Omental fat pad (tissue), 4 donors: Measurements from ENCODE around the gene LRP1. TPM values are rescaled to one million over a fixed set of nuclear protein-coding genes. Genes with fewer than 3 reads are reported as not detected.

Source experiments
- ATAC-seq: fragments of 150-250 bp; one replicate; pipeline ENCODE4 v1.9.1; 2016; ENCODE audit warnings: mild to moderate bottlenecking, moderate library complexity; ENCODE audit not compliant: low FRiP score
- DNase-seq: peaks from one replicate; pipeline ENCODE4 v3.0.0-alpha.2; 2019; ENCODE audit warnings: low spot score
- total RNA-seq, 4 donors: library from RNA; depleted of rRNA; stranded (reverse); fragments of >200 nt; gene quantifications; one replicate each; pipeline ENCODE4 v1.1.0, GENCODE V29; 2016
- TF ChIP-seq, protein P1 (sequence below), 3 donors: fragments of 450-650 bp; IDR thresholded peaks; one replicate each; pipeline ENCODE4 v1.5.1; 2016 to 2017; ENCODE audit warnings: antibody characterized with exemption in 3 of 3, mild to moderate bottlenecking in 3 of 3, moderate library complexity in 2 of 3

LRP1 gene
- total RNA-seq, 4 donors from 2014 or later, result 312 to 592 (median 571) TPM

DNA sequence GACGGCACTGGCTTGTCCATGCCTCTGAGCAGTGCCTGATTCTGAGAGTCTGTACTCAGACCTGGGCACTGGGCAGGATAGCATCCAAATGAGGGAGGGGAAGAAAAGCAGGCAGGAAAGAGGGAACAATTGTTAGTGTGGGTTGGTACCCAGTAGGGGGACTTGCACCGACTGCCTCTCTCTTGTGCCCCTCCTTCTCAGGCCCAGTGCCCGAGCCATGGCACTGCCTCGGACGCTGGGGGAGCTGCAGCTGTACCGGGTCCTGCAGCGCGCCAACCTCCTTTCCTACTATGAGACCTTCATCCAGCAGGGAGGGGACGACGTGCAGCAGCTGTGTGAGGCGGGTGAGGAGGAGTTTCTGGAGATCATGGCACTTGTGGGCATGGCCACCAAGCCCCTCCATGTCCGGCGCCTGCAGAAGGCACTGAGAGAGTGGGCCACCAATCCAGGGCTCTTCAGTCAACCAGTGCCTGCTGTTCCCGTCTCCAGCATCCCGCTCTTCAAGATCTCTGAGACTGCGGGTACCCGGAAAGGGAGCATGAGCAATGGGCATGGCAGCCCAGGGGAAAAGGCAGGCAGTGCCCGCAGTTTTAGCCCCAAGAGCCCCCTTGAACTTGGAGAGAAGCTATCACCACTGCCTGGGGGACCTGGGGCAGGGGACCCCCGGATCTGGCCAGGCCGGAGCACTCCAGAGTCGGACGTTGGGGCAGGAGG lies 37.2 kb upstream of the LRP1 start:
- DNase-seq (no peak), ATAC-seq (no peak)
- TF ChIP-seq, protein P1, sequence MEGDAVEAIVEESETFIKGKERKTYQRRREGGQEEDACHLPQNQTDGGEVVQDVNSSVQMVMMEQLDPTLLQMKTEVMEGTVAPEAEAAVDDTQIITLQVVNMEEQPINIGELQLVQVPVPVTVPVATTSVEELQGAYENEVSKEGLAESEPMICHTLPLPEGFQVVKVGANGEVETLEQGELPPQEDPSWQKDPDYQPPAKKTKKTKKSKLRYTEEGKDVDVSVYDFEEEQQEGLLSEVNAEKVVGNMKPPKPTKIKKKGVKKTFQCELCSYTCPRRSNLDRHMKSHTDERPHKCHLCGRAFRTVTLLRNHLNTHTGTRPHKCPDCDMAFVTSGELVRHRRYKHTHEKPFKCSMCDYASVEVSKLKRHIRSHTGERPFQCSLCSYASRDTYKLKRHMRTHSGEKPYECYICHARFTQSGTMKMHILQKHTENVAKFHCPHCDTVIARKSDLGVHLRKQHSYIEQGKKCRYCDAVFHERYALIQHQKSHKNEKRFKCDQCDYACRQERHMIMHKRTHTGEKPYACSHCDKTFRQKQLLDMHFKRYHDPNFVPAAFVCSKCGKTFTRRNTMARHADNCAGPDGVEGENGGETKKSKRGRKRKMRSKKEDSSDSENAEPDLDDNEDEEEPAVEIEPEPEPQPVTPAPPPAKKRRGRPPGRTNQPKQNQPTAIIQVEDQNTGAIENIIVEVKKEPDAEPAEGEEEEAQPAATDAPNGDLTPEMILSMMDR (IDR thresholded peaks at IDR 0.05), result no peak

DNA sequence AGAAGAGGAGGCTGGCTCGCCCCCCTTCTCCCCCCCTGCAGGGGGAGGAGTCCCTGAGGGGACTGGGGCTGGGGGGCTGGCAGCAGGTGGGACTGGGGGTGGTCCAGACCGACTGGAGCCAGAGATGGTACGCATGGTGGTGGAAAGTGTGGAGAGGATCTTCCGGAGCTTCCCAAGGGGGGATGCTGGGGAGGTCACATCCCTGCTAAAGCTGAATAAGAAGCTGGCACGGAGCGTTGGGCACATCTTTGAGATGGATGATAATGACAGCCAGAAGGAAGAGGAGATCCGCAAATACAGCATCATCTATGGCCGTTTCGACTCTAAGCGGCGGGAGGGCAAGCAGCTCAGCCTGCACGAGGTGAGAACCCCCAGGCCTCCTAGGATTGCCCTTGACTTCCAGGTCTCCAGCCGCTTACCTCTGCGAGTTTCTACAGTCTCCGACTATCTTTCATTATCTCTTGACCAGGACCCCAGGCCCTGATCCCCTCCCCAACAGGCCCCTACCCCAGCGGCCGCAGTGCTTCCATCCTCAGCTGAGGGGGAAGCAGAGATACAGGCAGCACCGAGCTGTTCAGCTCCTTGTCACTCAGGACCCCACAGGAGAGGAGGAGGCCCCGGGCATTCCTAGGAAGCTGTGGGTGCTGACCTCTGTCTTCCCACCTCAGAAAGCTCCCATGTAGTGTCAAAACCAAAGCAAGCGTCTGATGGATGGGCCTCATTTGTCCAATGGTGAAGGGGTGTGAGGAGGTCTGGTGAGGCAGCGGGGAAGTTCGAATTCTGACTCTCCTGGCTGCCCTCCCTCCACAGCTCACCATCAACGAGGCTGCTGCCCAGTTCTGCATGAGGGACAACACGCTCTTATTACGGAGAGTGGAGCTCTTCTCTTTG lies 36.4 kb upstream of the LRP1 start:
- DNase-seq, result no peak
- ATAC-seq, result no peak
- TF ChIP-seq, protein P1 (IDR thresholded peaks at IDR 0.05), result no peak

DNA sequence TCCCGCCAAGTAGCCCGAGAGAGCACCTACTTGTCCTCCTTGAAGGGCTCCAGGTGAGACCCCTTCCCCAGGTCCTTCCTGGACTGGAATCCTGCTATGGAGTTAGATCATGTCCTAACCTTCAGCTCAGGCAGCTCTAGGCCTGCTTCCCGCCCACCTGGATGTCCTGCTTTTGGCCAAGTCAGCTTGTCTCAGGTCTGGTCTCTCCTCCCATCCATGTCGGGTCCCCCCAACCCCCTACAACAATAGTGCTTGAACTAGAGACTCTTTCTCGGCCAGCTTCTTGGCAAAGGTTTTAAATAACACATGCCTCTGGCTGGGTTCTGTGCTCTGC lies 35.8 kb upstream of the LRP1 start:
- TF ChIP-seq, protein P1 (IDR thresholded peaks at IDR 0.05), result no peak
- ATAC-seq (no peak), DNase-seq (no peak)

DNA sequence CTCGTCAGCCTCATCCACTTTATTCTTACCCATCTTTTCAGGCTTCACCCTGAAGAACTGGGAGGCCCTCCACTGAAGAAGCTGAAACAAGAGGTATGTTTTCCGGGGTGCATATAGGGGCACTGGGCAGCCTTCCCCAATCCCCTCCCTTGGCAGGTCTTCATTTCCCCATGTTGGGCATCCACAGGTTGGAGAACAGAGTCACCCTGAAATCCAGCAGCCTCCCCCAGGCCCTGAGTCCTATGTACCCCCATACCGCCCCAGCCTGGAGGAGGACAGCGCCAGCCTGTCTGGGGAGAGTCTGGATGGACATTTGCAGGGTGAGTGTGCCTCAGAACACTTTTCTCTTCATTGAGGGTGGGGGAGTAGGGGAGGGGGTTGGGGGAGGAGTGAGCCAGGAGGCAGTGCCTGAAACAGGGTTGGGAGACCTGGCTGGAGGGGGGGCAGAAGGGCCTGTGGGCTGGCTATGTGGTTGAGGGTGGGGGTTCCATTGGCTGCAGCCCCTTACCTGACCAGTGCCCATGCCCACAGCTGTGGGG lies 35.3 kb upstream of the LRP1 start:
- ATAC-seq (no peak), DNase-seq (no peak)
- TF ChIP-seq, protein P1 (IDR thresholded peaks at IDR 0.05), result no peak

DNA sequence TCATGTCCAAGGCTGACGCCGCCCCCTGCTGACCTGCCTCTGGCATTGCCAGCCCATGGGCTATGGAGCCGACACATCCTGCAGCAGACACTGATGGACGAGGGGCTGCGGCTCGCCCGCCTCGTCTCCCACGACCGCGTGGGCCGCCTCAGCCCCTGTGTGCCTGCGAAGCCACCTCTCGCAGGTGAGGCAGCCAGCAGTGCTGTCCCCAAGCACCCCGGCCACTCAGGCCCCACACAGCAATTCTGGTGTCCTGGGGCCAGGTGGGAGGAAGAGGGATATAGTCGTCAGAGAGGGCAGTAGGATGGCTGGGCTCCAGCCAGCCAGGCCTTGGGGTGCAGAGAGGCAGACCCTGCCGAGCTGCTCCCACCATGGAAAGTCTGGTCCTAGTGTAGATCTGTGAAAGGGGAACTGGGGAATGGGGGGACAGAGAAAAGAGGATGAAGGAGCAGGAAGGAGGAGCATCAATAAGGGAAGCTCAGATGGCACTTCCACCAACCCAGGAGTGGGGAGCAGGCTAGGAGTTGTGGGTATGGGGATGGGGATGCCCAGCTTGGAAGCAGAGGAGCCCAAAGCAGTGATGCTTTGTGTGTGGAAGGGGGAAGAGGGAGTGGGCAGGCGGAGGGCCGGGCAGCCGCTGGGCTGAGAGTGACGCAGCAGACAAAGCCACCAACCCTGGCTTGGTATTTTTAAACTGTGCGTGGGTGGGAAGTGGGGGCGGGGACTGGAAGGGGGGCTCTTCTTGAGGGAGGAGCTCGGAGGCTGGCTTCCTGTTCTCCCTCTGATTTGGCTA lies 34.7 kb upstream of the LRP1 start:
- TF ChIP-seq, protein P1 (IDR thresholded peaks at IDR 0.05), result no peak
- no peak for DNase-seq

DNA sequence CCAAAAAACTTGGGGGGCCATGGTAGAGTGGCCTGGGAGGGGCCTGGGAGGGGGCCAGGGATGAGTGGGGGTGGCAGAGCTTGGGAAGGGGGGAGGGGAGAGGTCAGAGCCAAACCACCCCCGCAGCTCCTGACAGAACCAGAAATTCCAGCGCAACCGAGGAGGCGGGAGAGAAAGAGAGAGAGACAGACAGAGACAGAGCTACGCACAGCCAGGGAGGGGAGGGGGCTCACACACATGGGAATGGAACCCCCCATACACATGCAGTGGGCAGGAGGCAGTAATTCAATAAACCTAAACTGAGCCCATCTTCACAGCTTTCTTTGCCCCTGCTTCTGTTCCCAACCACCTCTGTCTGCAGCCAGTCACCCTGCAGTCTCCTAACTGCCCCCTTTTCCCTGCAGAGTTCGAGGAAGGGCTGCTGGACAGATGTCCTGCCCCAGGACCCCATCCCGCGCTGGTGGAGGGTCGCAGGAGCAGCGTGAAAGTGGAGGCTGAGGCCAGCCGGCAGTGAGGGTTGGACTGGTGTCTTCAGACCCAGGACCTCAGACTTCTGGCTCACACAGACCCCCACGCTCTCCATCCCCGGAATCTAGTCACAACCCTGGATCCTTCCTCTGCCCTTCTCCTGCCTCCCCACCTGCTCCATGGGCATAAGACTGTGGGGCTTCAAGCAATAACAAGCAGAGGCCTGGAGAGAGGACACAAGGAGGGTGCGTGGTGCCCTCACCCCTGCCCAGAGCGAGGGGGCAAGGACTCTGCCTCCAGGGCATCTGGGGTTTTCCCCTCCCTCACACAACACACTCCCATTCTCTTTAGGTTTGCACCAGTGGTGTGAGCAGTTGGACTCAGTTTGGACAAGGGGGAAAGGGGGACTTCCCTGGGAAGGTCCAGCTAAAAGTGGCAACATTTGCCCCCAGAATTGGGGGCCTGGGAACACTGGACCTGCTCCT lies 33.8 kb upstream of the LRP1 start:
- ATAC-seq (no peak), DNase-seq (no peak)
- TF ChIP-seq, protein P1 (IDR thresholded peaks at IDR 0.05), result no peak

More for the DNA sequence above, 34.7 kb upstream of the LRP1 start:
- ATAC-seq, result peak; percentile 71
